NCI-H187 (cell line): ENCODE data around the gene RPS14.

Experiments used
- DNase-seq, 2 experiments: peaks; one replicate each; lab custom pipeline; 2025; lab: John Stamatoyannopoulos, UW

Gene RPS14

DNA sequence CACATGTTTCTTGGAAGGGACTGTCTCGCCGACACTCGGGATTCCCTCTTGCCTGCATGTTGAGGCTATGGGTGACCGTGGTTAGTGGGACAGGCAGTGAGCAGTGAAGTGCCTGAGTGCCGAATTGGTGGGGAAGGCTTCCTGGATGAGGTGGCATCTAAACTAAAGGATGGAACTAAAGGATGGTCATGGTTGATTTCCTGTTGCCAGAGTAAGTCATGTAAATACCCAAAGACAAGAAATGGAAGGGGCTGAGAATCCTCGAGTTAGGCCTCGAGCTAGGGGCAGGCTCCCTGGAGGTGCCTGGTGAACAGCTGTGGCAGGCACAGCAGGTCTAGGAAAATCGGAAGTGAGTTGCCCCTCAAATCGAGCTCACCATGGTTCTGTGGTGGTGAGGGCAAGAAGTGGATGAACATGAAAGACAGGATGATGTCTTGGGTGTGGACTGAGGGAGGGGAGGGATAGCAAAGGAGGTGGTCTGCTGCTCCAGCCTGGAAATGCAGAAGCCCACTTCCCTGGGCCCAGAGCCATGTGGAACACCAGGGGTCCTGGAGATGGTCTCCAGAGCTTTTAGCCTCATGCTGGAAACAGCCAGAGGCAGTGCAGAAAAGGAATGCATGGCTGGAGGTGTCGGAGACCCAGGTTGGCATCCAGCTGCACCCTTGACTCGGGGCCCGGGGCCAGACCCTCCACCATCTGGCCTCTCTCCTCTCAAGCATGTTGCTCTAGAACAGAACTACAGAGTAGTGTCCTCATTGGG is 49.0 kb downstream of the RPS14 start:
- DNase-seq, result no peak

DNA sequence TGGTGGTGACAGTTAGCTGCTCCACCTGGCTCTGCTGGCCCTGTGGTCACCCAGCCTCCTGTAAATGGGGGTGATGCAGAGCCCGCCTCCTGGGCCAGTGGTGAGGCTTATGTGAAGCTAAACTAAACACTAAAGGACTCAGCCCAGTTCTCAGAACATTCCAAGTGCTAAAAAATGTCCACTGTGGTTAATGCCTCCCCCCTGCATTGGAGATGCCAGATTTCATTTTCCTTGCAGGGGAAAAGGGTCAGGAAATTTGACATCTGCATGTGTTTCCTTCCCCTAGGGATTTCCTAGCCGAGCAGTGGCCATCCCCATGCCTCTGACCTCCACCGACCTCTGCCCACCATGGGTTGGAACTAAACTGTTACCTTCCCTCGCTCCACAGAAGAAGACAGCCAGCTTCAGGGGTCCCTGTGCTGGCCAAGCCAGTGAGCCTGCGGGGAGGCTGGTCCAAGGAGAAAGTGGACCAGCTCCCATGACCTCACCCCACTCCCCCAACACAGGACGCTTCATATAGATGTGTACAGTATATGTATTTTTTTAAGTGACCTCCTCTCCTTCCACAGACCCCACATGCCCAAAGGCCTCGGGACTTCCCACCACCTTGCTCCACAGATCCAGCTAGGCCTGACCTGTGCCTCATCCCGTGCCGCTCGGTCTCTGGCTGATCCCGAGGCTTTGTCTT is 49.9 kb downstream of the RPS14 start:
- no peak for DNase-seq

DNA sequence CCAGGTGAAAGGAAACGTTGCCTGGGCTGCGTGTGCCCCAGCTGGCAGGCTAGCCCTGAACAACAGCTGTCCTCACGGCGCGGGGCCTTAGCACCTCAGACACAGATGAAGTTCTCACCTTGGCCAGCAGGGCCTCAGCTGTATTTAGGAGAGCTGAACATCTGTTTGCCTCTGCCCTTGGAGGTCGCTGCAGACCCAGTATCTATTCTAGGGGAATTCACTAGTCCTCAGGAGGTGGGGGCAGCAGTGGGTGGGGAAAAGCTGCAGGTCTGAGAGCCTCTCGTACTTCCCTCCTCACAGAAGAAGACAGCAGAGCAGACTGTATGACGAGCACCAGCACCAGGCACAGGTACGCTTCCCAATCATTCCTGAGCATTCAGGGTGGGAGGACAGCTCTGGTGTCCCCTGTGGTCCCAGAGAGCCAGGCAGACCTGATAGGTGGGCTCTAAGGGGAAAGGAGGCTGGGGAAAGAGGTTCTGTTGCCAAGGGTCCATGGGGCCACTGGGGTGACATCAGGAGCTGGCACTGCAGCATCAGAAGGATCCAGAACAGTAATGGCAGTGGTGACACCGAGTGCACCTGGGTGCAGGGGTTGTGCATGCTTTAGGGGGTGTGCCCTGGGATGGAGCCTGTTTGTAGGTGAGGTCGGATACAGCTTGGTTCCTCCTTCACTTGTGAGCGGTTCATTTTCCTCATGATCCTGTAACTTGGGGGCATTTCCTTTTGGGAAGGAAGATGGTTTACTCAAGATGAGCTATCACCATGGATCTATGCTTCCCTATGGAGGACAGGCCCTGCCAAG is 50.6 kb downstream of the RPS14 start:
- DNase-seq, result no peak

DNA sequence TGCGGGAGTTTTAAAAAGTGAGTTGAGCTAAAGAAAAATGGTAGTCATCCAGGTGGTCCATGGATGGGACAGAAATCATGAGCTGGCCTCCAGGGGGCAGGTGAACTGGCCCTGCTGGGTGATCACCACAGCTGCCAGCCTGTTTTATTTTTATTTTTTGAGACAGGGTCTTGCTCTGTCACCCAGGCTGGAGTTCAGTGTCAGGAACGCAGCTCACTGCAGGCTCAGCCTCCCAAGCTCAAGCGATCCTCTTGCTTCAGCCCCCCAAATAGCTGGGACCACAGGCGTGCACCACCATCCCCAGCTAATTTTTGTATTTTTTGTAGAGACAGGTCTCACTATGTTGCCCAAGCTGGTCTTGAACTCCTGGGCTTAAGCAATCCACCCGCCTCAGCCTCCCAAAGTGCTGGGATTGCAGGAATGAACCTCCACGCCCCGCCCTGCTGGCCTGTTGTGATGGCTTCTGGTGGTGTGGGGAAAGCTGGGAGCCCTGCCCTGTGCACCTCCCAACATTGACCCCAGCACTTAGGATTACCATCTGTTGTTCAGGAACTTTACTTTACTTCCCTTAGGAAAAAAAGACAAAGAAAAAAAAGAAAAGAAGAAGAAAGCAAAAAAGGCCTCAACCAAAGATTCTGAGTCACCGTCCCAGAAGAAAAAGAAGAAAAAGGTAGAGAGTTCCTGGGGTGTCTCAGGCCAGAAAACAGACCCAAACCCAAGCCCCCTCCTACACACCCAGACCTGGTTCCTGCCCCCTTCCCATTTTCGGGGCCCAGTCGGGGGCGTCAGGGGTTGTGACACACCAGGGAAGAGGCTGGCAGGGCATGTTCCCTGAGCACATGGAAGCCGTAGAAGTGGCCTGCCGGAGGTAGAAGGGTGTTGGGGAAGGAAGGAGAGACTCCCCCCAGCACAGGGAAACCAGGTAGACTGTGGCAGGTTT is 51.5 kb downstream of the RPS14 start:
- no peak for DNase-seq

DNA sequence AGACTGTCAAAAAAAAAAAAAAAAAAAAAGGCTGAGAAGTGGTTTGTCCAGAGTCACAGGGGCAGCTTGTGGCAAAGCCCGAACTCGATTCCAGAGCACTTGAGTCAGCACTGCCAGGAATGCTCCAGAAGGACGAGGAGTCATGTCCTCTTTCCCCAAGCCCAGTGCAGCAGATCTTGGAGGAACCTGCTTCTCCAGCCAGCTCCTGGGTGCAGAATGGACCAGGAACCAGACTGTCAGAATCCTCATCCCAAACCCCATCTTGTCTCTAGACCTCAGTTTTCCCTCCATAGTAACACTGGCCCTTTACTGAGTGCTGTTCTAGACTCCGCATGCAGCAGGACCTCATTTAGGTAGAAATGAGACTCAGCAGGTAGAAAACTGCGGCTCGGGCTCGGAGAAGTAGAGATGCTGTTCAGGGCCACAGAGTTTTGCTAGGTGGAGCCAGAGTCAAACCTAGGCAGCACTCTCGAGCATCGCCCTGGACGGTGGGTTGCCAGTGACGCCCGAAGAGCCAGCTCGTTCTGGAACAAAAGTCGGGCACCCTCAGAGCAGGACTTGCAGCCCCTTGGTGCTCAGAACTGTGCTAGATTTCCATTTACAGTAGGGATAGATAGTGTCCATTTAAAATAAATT is 52.3 kb downstream of the RPS14 start:
- DNase-seq, result no peak

DNA sequence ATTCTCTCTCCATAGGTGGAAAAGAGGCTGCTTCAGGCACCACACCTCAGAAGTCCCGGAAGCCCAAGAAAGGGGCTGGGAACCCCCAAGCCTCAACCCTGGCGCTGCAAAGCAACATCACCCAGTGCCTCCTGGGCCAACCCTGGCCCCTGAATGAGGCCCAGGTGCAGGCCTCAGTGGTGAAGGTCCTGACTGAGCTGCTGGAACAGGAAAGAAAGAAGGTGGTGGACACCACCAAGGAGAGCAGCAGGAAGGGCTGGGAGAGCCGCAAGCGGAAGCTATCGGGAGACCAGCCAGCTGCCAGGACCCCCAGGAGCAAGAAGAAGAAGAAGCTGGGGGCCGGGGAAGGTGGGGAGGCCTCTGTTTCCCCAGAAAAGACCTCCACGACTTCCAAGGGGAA is 53.3 kb downstream of the RPS14 start:
- no peak for DNase-seq

DNA sequence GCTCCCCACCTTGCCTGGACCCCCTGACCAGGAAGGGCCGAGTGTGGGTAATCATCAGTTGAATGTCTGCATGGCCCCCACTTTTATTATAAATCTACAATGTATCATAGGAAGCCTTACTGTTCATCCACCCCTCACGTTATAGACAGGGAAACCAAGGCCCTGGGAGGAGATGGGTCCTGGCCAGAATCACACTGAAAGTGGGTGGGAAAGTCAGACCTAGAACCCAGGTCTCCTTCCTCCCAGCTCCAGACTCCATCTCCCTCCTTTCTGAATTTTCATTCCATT is 53.9 kb downstream of the RPS14 start:
- DNase-seq, result no peak

DNA sequence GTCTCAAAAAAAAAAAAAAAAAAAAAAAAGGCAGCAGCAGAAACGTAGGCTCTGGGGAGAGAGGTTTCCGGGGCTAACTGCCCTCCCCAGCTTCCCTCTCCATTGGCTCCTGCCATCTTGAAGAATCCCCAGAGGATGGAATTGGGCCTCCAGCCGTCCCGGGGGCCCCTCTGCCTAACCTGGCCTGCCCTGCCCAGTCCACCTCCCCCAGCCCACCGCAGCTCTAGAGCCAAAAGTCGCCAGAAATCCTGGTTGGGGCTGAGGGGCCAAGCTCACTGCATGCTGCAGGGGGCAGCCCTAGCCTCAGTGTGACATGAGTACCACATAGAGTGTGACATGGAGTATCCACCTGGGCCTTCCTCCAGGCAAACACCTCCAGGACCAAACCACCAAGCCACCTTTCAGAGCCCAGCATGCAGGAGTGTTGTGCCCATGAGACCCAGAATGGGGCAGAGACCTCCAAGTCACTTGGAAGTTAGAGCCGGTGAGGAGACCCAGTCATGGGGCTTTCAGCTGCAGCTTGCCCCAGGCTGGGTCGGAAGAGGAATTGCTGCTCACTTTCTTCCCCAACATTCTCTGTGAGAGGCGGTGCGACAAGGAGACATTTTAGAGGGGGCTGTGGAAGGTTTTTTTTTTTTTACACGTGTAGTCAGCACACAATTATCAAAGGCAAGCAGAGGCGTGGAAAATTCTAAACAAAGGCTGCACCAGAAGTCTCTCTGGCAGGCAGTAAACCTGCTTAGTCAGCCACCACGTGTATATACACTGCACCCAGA is 54.4 kb downstream of the RPS14 start:
- no peak for DNase-seq

DNA sequence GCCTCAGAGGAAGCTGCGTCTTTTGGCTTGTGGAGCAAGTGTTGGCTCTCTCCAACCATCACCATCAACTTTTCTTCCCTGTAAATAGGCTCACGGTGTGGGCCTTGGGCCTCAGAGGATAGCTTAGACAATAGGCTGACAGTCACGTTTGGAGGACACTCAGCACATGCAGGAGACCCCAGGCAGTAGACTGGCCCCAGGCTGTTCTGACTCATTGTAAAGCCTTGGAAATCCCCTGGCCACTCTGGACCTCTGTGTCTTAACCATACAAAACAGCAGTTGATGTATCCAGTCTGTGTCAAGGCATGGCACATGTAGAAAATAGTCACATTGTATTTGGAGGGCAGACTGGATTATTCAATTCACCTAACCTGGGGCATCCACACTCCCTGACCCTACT is 55.4 kb downstream of the RPS14 start:
- DNase-seq, result no peak

DNA sequence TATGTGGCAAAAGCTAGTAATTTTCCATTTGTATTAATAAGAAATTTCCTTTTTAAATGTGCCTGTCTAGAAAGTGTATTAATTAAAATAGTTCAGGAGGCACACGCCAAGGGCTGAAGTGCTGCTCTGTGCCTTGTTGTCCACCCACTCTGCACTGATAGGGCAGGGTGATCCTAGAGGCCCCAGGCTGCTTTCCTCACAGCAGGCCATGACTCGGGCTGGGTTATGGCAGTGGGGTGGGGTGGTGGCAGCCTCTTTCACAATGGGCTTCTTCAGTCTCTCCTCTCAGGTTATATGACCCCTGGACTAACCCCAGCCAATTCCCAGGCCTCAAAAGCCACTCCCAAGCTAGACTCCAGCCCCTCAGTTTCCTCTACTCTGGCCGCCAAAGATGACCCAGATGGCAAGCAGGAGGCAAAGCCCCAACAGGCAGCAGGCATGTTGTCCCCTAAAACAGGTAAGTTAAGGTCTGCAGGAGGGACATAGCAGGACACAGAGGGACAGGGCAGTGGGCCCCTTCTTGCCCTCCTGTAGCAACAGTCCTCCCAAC is 56.4 kb downstream of the RPS14 start:
- DNase-seq, result no peak

DNA sequence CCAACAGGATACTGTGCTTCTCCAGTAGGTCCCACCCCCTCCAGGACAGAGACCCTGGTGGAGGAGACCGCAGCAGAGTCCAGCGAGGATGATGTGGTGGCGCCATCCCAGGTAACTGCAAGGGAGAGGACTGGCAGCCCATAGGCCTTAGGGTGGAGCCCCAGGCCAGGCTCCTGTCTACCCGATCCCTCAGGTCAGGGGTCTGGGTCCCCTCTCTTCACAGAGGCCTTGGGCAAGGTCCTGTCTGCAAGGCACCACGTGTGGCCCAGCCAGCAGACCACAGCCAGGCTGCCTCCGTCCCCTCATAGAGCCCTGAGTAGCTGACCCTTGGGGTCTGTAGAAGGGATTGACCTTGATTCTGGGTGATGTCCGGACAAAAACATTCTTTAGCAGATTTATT is 56.9 kb downstream of the RPS14 start:
- DNase-seq, result no peak
